Adrenal gland (tissue), 5 donors: Measurements from ENCODE around the gene IZUMO4.

Experiments
- POLR2A ChIP-seq, 2 donors: fragments of 450-650 bp; IDR thresholded peaks; one replicate each; pipeline ENCODE4 v1.6.1; 2017; ENCODE audit warnings: antibody characterized with exemption in 2 of 2, mild to moderate bottlenecking in 2 of 2, moderate library complexity in 1 of 2
- TF ChIP-seq, protein P1 (sequence below), 6 experiments: fragments of 450-650 bp in 4 of 6; fragments of 200-600 bp in 2 of 6; sonication (generic) in 1 of 6; IDR thresholded peaks; 1 replicate in 5 of 6; 2 replicates in 1 of 6; pipeline versions ENCODE4 v1.5.1 to v1.8.0; 2016 to 2021; ENCODE audit warnings: antibody characterized with exemption in 6 of 6, mild to moderate bottlenecking in 2 of 6, moderate library complexity in 1 of 6
- donor health status: DM: no; HTN: no; CAD: no.

GRCh38 chr19:2050991-2051772 is 45.5 kb upstream of the IZUMO4 start, which contains the start of gene MKNK2:
- TF ChIP-seq, protein P1, sequence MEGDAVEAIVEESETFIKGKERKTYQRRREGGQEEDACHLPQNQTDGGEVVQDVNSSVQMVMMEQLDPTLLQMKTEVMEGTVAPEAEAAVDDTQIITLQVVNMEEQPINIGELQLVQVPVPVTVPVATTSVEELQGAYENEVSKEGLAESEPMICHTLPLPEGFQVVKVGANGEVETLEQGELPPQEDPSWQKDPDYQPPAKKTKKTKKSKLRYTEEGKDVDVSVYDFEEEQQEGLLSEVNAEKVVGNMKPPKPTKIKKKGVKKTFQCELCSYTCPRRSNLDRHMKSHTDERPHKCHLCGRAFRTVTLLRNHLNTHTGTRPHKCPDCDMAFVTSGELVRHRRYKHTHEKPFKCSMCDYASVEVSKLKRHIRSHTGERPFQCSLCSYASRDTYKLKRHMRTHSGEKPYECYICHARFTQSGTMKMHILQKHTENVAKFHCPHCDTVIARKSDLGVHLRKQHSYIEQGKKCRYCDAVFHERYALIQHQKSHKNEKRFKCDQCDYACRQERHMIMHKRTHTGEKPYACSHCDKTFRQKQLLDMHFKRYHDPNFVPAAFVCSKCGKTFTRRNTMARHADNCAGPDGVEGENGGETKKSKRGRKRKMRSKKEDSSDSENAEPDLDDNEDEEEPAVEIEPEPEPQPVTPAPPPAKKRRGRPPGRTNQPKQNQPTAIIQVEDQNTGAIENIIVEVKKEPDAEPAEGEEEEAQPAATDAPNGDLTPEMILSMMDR (IDR thresholded peaks at IDR 0.05) = peak in 4 of 6 experiments; percentile 34 to 76 (median 53)
- peak; percentile 98 to 99 for TF ChIP-seq POLR2A (IDR thresholded peaks at IDR 0.05)
